ENCODE data around the gene MICAL3.

- TF ChIP-seq FOXA1 (IDR thresholded peaks at IDR 0.05) = no peak
- TF ChIP-seq SP1 (IDR thresholded peaks at IDR 0.05) = no peak
- no peak for TF ChIP-seq ARNT (IDR thresholded peaks at IDR 0.05)
- TF ChIP-seq BHLHE40 (IDR thresholded peaks at IDR 0.05; ENCODE audit: borderline replicate concordance) = no peak
- no peak for TF ChIP-seq NFRKB (IDR thresholded peaks at IDR 0.05)
- no peak for TF ChIP-seq FOXK2 (IDR thresholded peaks at IDR 0.05)
- no peak for TF ChIP-seq TARDBP (IDR thresholded peaks at IDR 0.05)
These were observed 145.4 kb downstream of the MICAL3 start for GRCh38 chr22:17878941-17879340.
